ENCODE results near the gene APRT. TPM values are rescaled to one million over a fixed set of nuclear protein-coding genes. Genes with fewer than 3 reads are reported as not detected.
A peak's percentile ranks its signal among the peaks of the same experiment; 100 is the strongest.

The APRT gene
- total RNA-seq, 2 donors from 2014 or later: 165 to 211 TPM

GRCh38 chr16:88819126-88819525 is 7.4 kb upstream of the APRT start:
- intact Hi-C loops (cut with DNase I): no loop called here
- Histone ChIP-seq H3K27ac (no peak overlapping the region), H3K36me3 (peaks cover 0 to 8% of the 10 kb centered on the region in 2 donors), H3K4me3 (no peak overlapping the region), H3K27me3 (replicated peaks; ENCODE audit: insufficient read depth) (no peaks in the 10 kb centered on the region), H3K9me3 (no peaks in the 10 kb centered on the region), H3K4me1 (replicated peaks) (no peaks in the 10 kb centered on the region)
- WGBS: 87% methylated on average over 16 of the region's 16 CpGs
- TF ChIP-seq CTCF (IDR thresholded peaks at IDR 0.05) (no peak), POLR2A (IDR thresholded peaks at IDR 0.05) (no peak), POLR2AphosphoS5 (IDR thresholded peaks at IDR 0.05) (no peak)
- no peak for DNase-seq (ENCODE audit: low spot score)

GRCh38 chr16:88818575-88818874 is 6.8 kb upstream of the APRT start:
- Histone ChIP-seq H3K27ac (no peak overlapping the region), H3K4me3 (no peak overlapping the region), H3K27me3 (replicated peaks; ENCODE audit: insufficient read depth) (no peaks in the 10 kb centered on the region), H3K9me3 (no peaks in the 10 kb centered on the region), H3K36me3 (peaks cover 0 to 8% of the 10 kb centered on the region in 2 donors), H3K4me1 (replicated peaks) (no peaks in the 10 kb centered on the region)
- DNase-seq (ENCODE audit: low spot score): no peak
- TF ChIP-seq CTCF (IDR thresholded peaks at IDR 0.05): no peak
- intact Hi-C loops (cut with DNase I): no loop called here
- WGBS: 69% methylated on average over 18 of the region's 18 CpGs

- no peak for TF ChIP-seq POLR2AphosphoS5 (IDR thresholded peaks at IDR 0.05)
- intact Hi-C loops (cut with DNase I): no loop called here
- H3K4me1 ChIP-seq (replicated peaks): no peaks in the 10 kb centered on the region
- no peak overlapping the region for H3K27ac ChIP-seq
- H3K4me3 ChIP-seq: no peak overlapping the region
- H3K36me3 ChIP-seq: peaks cover 0 to 8% of the 10 kb centered on the region in 2 donors
- DNase-seq (ENCODE audit: low spot score): no peak
- no peaks in the 10 kb centered on the region for H3K9me3 ChIP-seq
- no peaks in the 10 kb centered on the region for H3K27me3 ChIP-seq (replicated peaks; ENCODE audit: insufficient read depth)
- 85% methylated on average over 32 of the region's 40 CpGs for WGBS
These were observed 6.3 kb upstream of the APRT start for GRCh38 chr16:88817785-88818574.

GRCh38 chr16:88816736-88817535 is 5.2 kb upstream of the APRT start:
- intact Hi-C loops (cut with DNase I): no loop called here
- WGBS: 67% methylated on average over 24 of the region's 41 CpGs
- no peak for TF ChIP-seq CTCF (IDR thresholded peaks at IDR 0.05)
- TF ChIP-seq POLR2AphosphoS5 (IDR thresholded peaks at IDR 0.05): no peak
- no peak for TF ChIP-seq POLR2A (IDR thresholded peaks at IDR 0.05)
- no peak overlapping the region for H3K4me3 ChIP-seq
- H3K36me3 ChIP-seq: peaks cover 0 to 8% of the 10 kb centered on the region in 2 donors
- DNase-seq (ENCODE audit: low spot score): no peak
- H3K27me3 ChIP-seq (replicated peaks; ENCODE audit: insufficient read depth): no peaks in the 10 kb centered on the region
- H3K9me3 ChIP-seq: no peaks in the 10 kb centered on the region
- no peaks in the 10 kb centered on the region for H3K4me1 ChIP-seq (replicated peaks)
- H3K27ac ChIP-seq: no peak overlapping the region

- TF ChIP-seq POLR2AphosphoS5 (IDR thresholded peaks at IDR 0.05) (no peak), CTCF (IDR thresholded peaks at IDR 0.05) (peak; percentile 30 to 85 (median 68))
- no peak for DNase-seq (ENCODE audit: low spot score)
- H3K4me1 ChIP-seq (replicated peaks): no peaks in the 10 kb centered on the region
- no peaks in the 10 kb centered on the region for H3K36me3 ChIP-seq
- no peak overlapping the region for H3K4me3 ChIP-seq
- no peak overlapping the region for H3K27ac ChIP-seq
- H3K27me3 ChIP-seq (replicated peaks; ENCODE audit: insufficient read depth): no peaks in the 10 kb centered on the region
- 50% methylated on average over 17 of the region's 19 CpGs for WGBS
- intact Hi-C loops (cut with DNase I): no loop called here
- H3K9me3 ChIP-seq: no peaks in the 10 kb centered on the region
These were observed 4.3 kb upstream of the APRT start for GRCh38 chr16:88815901-88816589.

Measured in prostate gland (tissue), 2 donors.